IMR-90 (cell line): ENCODE data around the gene DPM1. TPM values are rescaled to one million over a fixed set of nuclear protein-coding genes. Genes with fewer than 3 reads are reported as not detected.

Experiments used
- ATAC-seq: fragments of 200-7000 bp; cut with Tn5 transposase; 2 replicates; pipeline ENCODE4 v1.9.1; 2020; ENCODE audit warnings: low read depth, mild to moderate bottlenecking, moderate library complexity
- BruUV-seq: library from RNA; stranded (reverse); fragments of 400-500 nt; replicated peaks from 2 replicates; lab custom pipeline; 2021; lab: Mats Ljungman, UMichigan
- CTCF ChIA-PET: fragments of 300-600 bp; formaldehyde crosslinking; extraction: SDS; loops from one replicate; lab custom pipeline; 2021; ENCODE audit warnings: antibody characterized with exemption; lab: Yijun Ruan, JAX
- POLR2A ChIA-PET: fragments of 300-600 bp; sonication (Branson Sonifier 250); formaldehyde crosslinking; loops from one replicate; lab custom pipeline; 2022; ENCODE audit warnings: antibody characterized with exemption; ENCODE audit not compliant: unreplicated experiment; lab: Charles Lee
- DNase-seq: peaks from one replicate; pipeline ENCODE4 v3.0.0; 2013
- H2AFZ ChIP-seq: replicated peaks from 2 replicates; pipeline ENCODE3; 2013; ENCODE audit warnings: low read length, mild to moderate bottlenecking; ENCODE audit not compliant: poor library complexity
- H2AK5ac ChIP-seq: 2 replicates; pipeline ENCODE4 v1.6.1; 2013; ENCODE audit warnings: low read depth, low read length, inconsistent platforms
- H2AK9ac ChIP-seq: replicated peaks from 2 replicates; pipeline ENCODE3; 2013; ENCODE audit warnings: mild to moderate bottlenecking, low read depth, low read length, moderate library complexity; ENCODE audit not compliant: poor library complexity
- H2BK120ac ChIP-seq: 2 replicates; pipeline ENCODE4 v1.6.1; 2013; ENCODE audit warnings: low read depth, low read length, inconsistent platforms
- H2BK15ac ChIP-seq: 3 replicates; pipeline ENCODE4 v1.6.1; 2013; ENCODE audit warnings: low read depth, low read length, inconsistent platforms
- H2BK20ac ChIP-seq: 2 replicates; pipeline ENCODE4 v1.6.1; 2013; ENCODE audit warnings: low read depth, mild to moderate bottlenecking, inconsistent platforms, low read length, moderate library complexity
- H2BK5ac ChIP-seq: 2 replicates; pipeline ENCODE4 v1.6.1; 2013; ENCODE audit warnings: mild to moderate bottlenecking, low read depth, low read length, inconsistent platforms; ENCODE audit not compliant: poor library complexity, severe bottlenecking
- H3K14ac ChIP-seq: replicated peaks from 2 replicates; pipeline ENCODE4 v1.6.1; 2013; ENCODE audit warnings: low read depth, low read length, inconsistent platforms
- H3K18ac ChIP-seq: 2 replicates; pipeline ENCODE4 v1.6.1; 2013; ENCODE audit warnings: low read depth, low read length, control low read depth
- H3K23ac ChIP-seq: 2 replicates; pipeline ENCODE4 v1.6.1; 2013; ENCODE audit warnings: low read depth, low read length, inconsistent platforms
- H3K27ac ChIP-seq: 2 replicates; pipeline ENCODE4 v1.5.1; 2013; ENCODE audit warnings: mild to moderate bottlenecking, control low read depth, low read length; ENCODE audit not compliant: insufficient read depth
- H3K27me3 ChIP-seq: 2 replicates; pipeline ENCODE4 v1.6.1; 2013; ENCODE audit warnings: low read length; ENCODE audit not compliant: control insufficient read depth, insufficient read depth
- H3K36me3 ChIP-seq: 2 replicates; pipeline ENCODE4 v1.6.1; 2013; ENCODE audit warnings: low read length, mixed read lengths; ENCODE audit not compliant: control insufficient read depth, insufficient read depth
- H3K4ac ChIP-seq: 2 replicates; pipeline ENCODE4 v1.6.1; 2013; ENCODE audit warnings: low read depth, low read length, inconsistent platforms
- H3K4me1 ChIP-seq: 2 replicates; pipeline ENCODE4 v1.6.1; 2013; ENCODE audit warnings: low read length, mixed read lengths; ENCODE audit not compliant: control insufficient read depth, insufficient read depth
- H3K4me2 ChIP-seq: 2 replicates; pipeline ENCODE4 v1.6.1; 2013; ENCODE audit warnings: low read depth, mild to moderate bottlenecking, control low read depth, low read length, moderate library complexity
- H3K4me3 ChIP-seq: 2 replicates; pipeline ENCODE4 v1.5.1; 2013; ENCODE audit warnings: low read depth, mild to moderate bottlenecking, control low read depth, low read length, moderate library complexity; ENCODE audit not compliant: insufficient read depth
- H3K56ac ChIP-seq: 2 replicates; pipeline ENCODE4 v1.6.1; 2013; ENCODE audit warnings: low read length, inconsistent platforms; ENCODE audit not compliant: insufficient read depth; ENCODE audit errors: extremely low read depth
- H3K79me1 ChIP-seq, 2 experiments: 2 replicates each; pipeline ENCODE4 v1.6.1; 2013; ENCODE audit warnings: low read length in 2 of 2, inconsistent platforms in 1 of 2, low read depth in 1 of 2
- H3K9ac ChIP-seq: 2 replicates; pipeline ENCODE4 v1.6.1; 2013; ENCODE audit warnings: low read depth, low read length, control low read depth
- H3K9me1 ChIP-seq: 2 replicates; pipeline ENCODE4 v1.6.1; 2013; ENCODE audit warnings: low read length, inconsistent platforms; ENCODE audit not compliant: insufficient read depth
- H3K9me3 ChIP-seq: 2 replicates; pipeline ENCODE4 v1.6.1; 2013; ENCODE audit warnings: low read length; ENCODE audit not compliant: control insufficient read depth, insufficient read depth
- H4K20me1 ChIP-seq: 2 replicates; pipeline ENCODE4 v1.6.1; 2013; ENCODE audit warnings: low read length, inconsistent platforms; ENCODE audit not compliant: insufficient read depth
- H4K5ac ChIP-seq: 2 replicates; pipeline ENCODE4 v1.6.1; 2013; ENCODE audit warnings: mild to moderate bottlenecking, low read depth, low read length, control low read depth
- H4K8ac ChIP-seq, 2 experiments: 2 replicates each; pipeline ENCODE4 v1.6.1; 2013; ENCODE audit warnings: low read depth in 2 of 2, low read length in 2 of 2, control low read depth in 1 of 2, inconsistent platforms in 1 of 2
- H4K91ac ChIP-seq: 2 replicates; pipeline ENCODE4 v1.6.1; 2013; ENCODE audit warnings: low read depth, low read length, inconsistent platforms; ENCODE audit not compliant: insufficient read depth
- BHLHE40 ChIP-seq: fragments of 150-350 bp; IDR thresholded peaks from 2 replicates; pipeline ENCODE4 v1.6.1; 2016; ENCODE audit warnings: mild to moderate bottlenecking, low read depth, low read length
- CEBPB ChIP-seq: IDR thresholded peaks from 2 replicates; pipeline ENCODE4 v1.6.1; 2012; ENCODE audit warnings: low read depth, low read length, improper control_type of control experiment
- CHD1 ChIP-seq: IDR thresholded peaks from 2 replicates; pipeline ENCODE4 v1.6.1; 2012; ENCODE audit warnings: low read depth, low read length, improper control_type of control experiment
- ELK1 ChIP-seq: fragments of 150-350 bp; IDR thresholded peaks from 2 replicates; pipeline ENCODE4 v1.6.1; 2016; ENCODE audit warnings: low read depth, mild to moderate bottlenecking, low read length, moderate library complexity, borderline replicate concordance
- MAFK ChIP-seq: IDR thresholded peaks from 2 replicates; pipeline ENCODE4 v1.6.1; 2012; ENCODE audit warnings: low read depth, low read length, improper control_type of control experiment
- MAZ ChIP-seq: IDR thresholded peaks from 2 replicates; pipeline ENCODE4 v1.6.1; 2012; ENCODE audit warnings: low read depth, mild to moderate bottlenecking, low read length, improper control_type of control experiment, moderate library complexity, borderline replicate concordance
- MXI1 ChIP-seq: IDR thresholded peaks from 2 replicates; pipeline ENCODE4 v1.6.1; 2012; ENCODE audit warnings: low read depth, mild to moderate bottlenecking, low read length, moderate library complexity, borderline replicate concordance
- NFE2L2 ChIP-seq: fragments of 150-350 bp; IDR thresholded peaks from 2 replicates; pipeline ENCODE4 v1.6.1; 2016; ENCODE audit warnings: low read depth, mild to moderate bottlenecking, low read length
- POLR2A ChIP-seq: IDR thresholded peaks from 2 replicates; pipeline ENCODE4 v1.6.1; 2012; ENCODE audit warnings: mild to moderate bottlenecking, low read depth, low read length
- RCOR1 ChIP-seq: IDR thresholded peaks from 2 replicates; pipeline ENCODE4 v1.6.1; 2012; ENCODE audit warnings: mild to moderate bottlenecking, low read length, improper control_type of control experiment; ENCODE audit not compliant: insufficient replicate concordance
- RFX5 ChIP-seq: IDR thresholded peaks from 2 replicates; pipeline ENCODE4 v1.8.0; 2012; ENCODE audit warnings: low read depth, mild to moderate bottlenecking, low read length, moderate library complexity
- SMC3 ChIP-seq: fragments of 150-350 bp; IDR thresholded peaks from 2 replicates; pipeline ENCODE4 v1.6.1; 2016; ENCODE audit warnings: low read depth, mild to moderate bottlenecking, antibody characterized with exemption, low read length, moderate library complexity
- WGBS, 2 experiments: methylation state at CpG; one replicate each; pipeline versions ENCODE4 v1.1.5 to v1.1.7; 2013; ENCODE audit warnings: missing lambda C conversion rate in 2 of 2; ENCODE audit not compliant: insufficient read length in 1 of 2; ENCODE audit errors: extremely low coverage in 2 of 2; 5-methylcytosine and 5-hydroxymethylcytosine counted together
- dilution Hi-C: fragments of 300-500 bp; cut with HindIII; formaldehyde crosslinking; loops from one replicate; pipeline ENCODE4 v1.14.3; 2018; ENCODE audit warnings: low sequenced_read_pairs; ENCODE audit not compliant: unreplicated experiment
- in situ Hi-C: fragments of 300-500 bp; cut with MboI; formaldehyde crosslinking; loops from 3 replicates; pipeline ENCODE4 v1.14.3; 2019; ENCODE audit warnings: low sequenced_read_pairs, inconsistent platforms, mixed read lengths
- intact Hi-C: fragments of 100-400 bp; cut with micrococcal nuclease; formaldehyde crosslinking; loops from 2 replicates; pipeline ENCODE4 v1.10.0; 2022
- polyA plus RNA-seq, 3 experiments: library from polyadenylated mRNA; depleted of rRNA; stranded (reverse); fragments of >200 nt; gene quantifications; 2 replicates each; pipeline ENCODE4 v1.2.3, GENCODE V29; 2012; ENCODE audit warnings: low replicate concordance in 1 of 3
- total RNA-seq: library from RNA; depleted of rRNA; stranded (reverse); fragments of >200 nt; gene quantifications from 2 replicates; pipeline ENCODE4 v1.2.3, GENCODE V29; 2012
- TF ChIP-seq, protein P1 (sequence below): fragments of 150-350 bp; IDR thresholded peaks from 2 replicates; pipeline ENCODE4 v1.6.1; 2017; ENCODE audit warnings: mild to moderate bottlenecking, antibody characterized with exemption, low read length, low read depth

DPM1 gene
- total and polyA plus RNA-seq, 2 of the 4 experiments (the other 2 are of a cell fraction): 59.1 to 89.1 TPM

- Histone ChIP-seq H3K23ac (no peak overlapping the region), H2BK20ac (no peak overlapping the region), H4K20me1 (peaks cover 32% of the 10 kb centered on the region), H3K27ac (no peak overlapping the region), H3K18ac (no peak overlapping the region), H3K9me3 (no peaks in the 10 kb centered on the region), H4K8ac (no peak overlapping the region), H2BK120ac (no peak overlapping the region), H2BK5ac (no peak overlapping the region), H3K9me1 (peaks cover 3% of the 10 kb centered on the region; the same call in 1 of the 2 replicates), H3K4me1 (peaks cover 2% of the 10 kb centered on the region; the same call in 1 of the 2 replicates), H3K14ac (no peak overlapping the region), H2AK9ac (no peak overlapping the region), H3K9ac (no peak overlapping the region), H3K4me3 (no peak overlapping the region), H2AK5ac (no peak overlapping the region), H3K79me1 (peaks cover 7 to 49% of the 10 kb centered on the region in 2 experiments), H3K36me3 (peaks cover 20% of the 10 kb centered on the region), H3K56ac (no peak overlapping the region), H3K4me2 (no peak overlapping the region), H4K91ac (no peak overlapping the region), H3K27me3 (no peaks in the 10 kb centered on the region), H3K4ac (no peak overlapping the region), H2AFZ (no peak overlapping the region), H4K5ac (no peak overlapping the region), H2BK15ac (no peak overlapping the region)
- ATAC-seq (no peak), DNase-seq (no peak)
- ChIA-PET POLR2A (no interaction called here), CTCF (interaction anchor here (0.7 kb wide), 1 partner anchor 153 kb away, joined by 3 read pairs; no protein-coding TSS in a partner anchor)
- TF ChIP-seq MXI1 (no peak), NFE2L2 (no peak), BHLHE40 (no peak), SMC3 (no peak), CEBPB (no peak), RCOR1 (no peak), RFX5 (no peak), CHD1 (no peak), MAZ (no peak), POLR2A (no peak), ELK1 (no peak), MAFK (no peak)
- TF ChIP-seq, protein P1, sequence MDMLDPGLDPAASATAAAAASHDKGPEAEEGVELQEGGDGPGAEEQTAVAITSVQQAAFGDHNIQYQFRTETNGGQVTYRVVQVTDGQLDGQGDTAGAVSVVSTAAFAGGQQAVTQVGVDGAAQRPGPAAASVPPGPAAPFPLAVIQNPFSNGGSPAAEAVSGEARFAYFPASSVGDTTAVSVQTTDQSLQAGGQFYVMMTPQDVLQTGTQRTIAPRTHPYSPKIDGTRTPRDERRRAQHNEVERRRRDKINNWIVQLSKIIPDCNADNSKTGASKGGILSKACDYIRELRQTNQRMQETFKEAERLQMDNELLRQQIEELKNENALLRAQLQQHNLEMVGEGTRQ: no peak
- BruUV-seq: no TSS peak
- in situ Hi-C loops (no loop called here), intact Hi-C loops (no loop called here), dilution Hi-C loops (no loop called here)
- WGBS, 2 experiments: no CpG with 5 or more reads among the region's 2 CpGs
These were observed 5.1 kb downstream of the DPM1 start for GRCh38 chr20:50953196-50953595.
